Type B pancreatic cell (in vitro differentiated cells): ENCODE measurements around the gene PRR22. TPM values are rescaled to one million over a fixed set of nuclear protein-coding genes. Genes with fewer than 3 reads are reported as not detected.

ENCODE experiments used
- DNase-seq: peaks from one replicate; pipeline ENCODE4 v3.0.0; 2021; ENCODE audit warnings: mixed read lengths; ENCODE audit not compliant: unreplicated experiment; ENCODE audit errors: extremely low spot score
- H3K27ac Mint-ChIP-seq: 2 replicates; pipeline ENCODE4 v1.8.0; 2021; ENCODE audit warnings: mild to moderate bottlenecking, mixed read lengths
- H3K27me3 Mint-ChIP-seq: 2 replicates; pipeline ENCODE4 v1.8.0; 2021; ENCODE audit warnings: mixed read lengths
- H3K36me3 Mint-ChIP-seq: 2 replicates; pipeline ENCODE4 v1.8.0; 2021; ENCODE audit warnings: mixed read lengths
- H3K4me1 Mint-ChIP-seq: one replicate; pipeline ENCODE4 v1.8.0; 2021; ENCODE audit warnings: mixed read lengths; ENCODE audit not compliant: unreplicated experiment
- H3K4me3 Mint-ChIP-seq: 2 replicates; pipeline ENCODE4 v1.8.0; 2021; ENCODE audit warnings: mild to moderate bottlenecking, mixed read lengths
- H3K9me3 Mint-ChIP-seq: 2 replicates; pipeline ENCODE4 v1.8.0; 2021; ENCODE audit warnings: mixed read lengths
- CTCF ChIP-seq: fragments of 200-600 bp; sonication (generic); conservative IDR thresholded peaks from 2 replicates; pipeline ENCODE4 v1.5.0; 2021; ENCODE audit warnings: antibody characterized with exemption, mild to moderate bottlenecking
- long read RNA-seq: library from polyadenylated mRNA; unstranded; transcript quantifications from one replicate; pipeline ENCODE4 v2.0.0, GENCODE V29; 2020
- total RNA-seq: library from RNA; stranded (reverse); gene quantifications from 2 replicates; pipeline ENCODE4 v1.2.1, GENCODE V29; 2021; ENCODE audit warnings: low replicate concordance

PRR22 gene
- 3.3 and 5.2 TPM in 2 replicates for total RNA-seq
- long read RNA-seq, result 0 reads

- no peak for TF ChIP-seq CTCF
- Mint-ChIP-seq H3K4me3 (no peak within 1 kb of the TSS), H3K9me3 (no peaks in the 10 kb centered on the region), H3K36me3 (no peaks in the 10 kb centered on the region), H3K4me1 (no peaks in the 10 kb centered on the region), H3K27me3 (no peaks in the 10 kb centered on the region), H3K27ac (no peak within 1 kb of the TSS)
- DNase-seq, result no peak
Measured at GRCh38 chr19:5784581-5785147, at the start of gene PRR22. PRR22 (minus strand) TSS chr19:5784746; CDS start chr19:5784660, 86 bp downstream.

GRCh38 chr19:5832527-5833216 is 48.1 kb upstream of the PRR22 start:
- no peak for TF ChIP-seq CTCF
- no peak for DNase-seq
- no peak overlapping the region for H3K4me3 Mint-ChIP-seq
- H3K9me3 Mint-ChIP-seq, result no peaks in the 10 kb centered on the region
- peaks cover 3% of the 10 kb centered on the region for H3K27me3 Mint-ChIP-seq
- H3K36me3 Mint-ChIP-seq, result no peaks in the 10 kb centered on the region
- peak overlapping the region; percentile 29 for H3K27ac Mint-ChIP-seq
- peaks cover under 1% of the 10 kb centered on the region for H3K4me1 Mint-ChIP-seq

GRCh38 chr19:5832061-5832460 is 47.5 kb upstream of the PRR22 start:
- Mint-ChIP-seq H3K9me3 (no peaks in the 10 kb centered on the region), H3K36me3 (no peaks in the 10 kb centered on the region), H3K4me3 (no peak overlapping the region), H3K27me3 (peaks cover 3% of the 10 kb centered on the region), H3K4me1 (no peaks in the 10 kb centered on the region), H3K27ac (peak overlapping the region; percentile 29)
- DNase-seq, result no peak
- no peak for TF ChIP-seq CTCF

- no peaks in the 10 kb centered on the region for H3K4me1 Mint-ChIP-seq
Measured at GRCh38 chr19:5831159-5831558, 46.6 kb upstream of the PRR22 start.

GRCh38 chr19:5829567-5830310 is 45.2 kb upstream of the PRR22 start:
- no peaks in the 10 kb centered on the region for H3K36me3 Mint-ChIP-seq
- H3K27ac Mint-ChIP-seq, result no peak overlapping the region
- no peak for DNase-seq
- H3K4me1 Mint-ChIP-seq, result no peaks in the 10 kb centered on the region
- no peaks in the 10 kb centered on the region for H3K9me3 Mint-ChIP-seq
- no peak for TF ChIP-seq CTCF
- H3K27me3 Mint-ChIP-seq, result peaks cover 3% of the 10 kb centered on the region
- H3K4me3 Mint-ChIP-seq, result peak overlapping the region; percentile 56

More at GRCh38 chr19:5831159-5831558, 46.6 kb upstream of the PRR22 start:
- Mint-ChIP-seq H3K36me3 (no peaks in the 10 kb centered on the region), H3K4me3 (no peak overlapping the region), H3K27ac (no peak overlapping the region), H3K9me3 (no peaks in the 10 kb centered on the region), H3K27me3 (peaks cover 3% of the 10 kb centered on the region)
- DNase-seq, result no peak
- TF ChIP-seq CTCF, result no peak
